ENCODE measurements around the gene SEMA7A.
"Not testable (repeated sequence)": the region's sequence is repeated elsewhere in the genome, so short reads cannot be mapped to it uniquely, and the experiment has no call there.

Gene SEMA7A

GRCh38 chr15:74399511-74400312 is 34.0 kb downstream of the SEMA7A start:
- DNase-seq: peak; percentile 74 to 81

- DNase-seq: no peak
Measured at GRCh38 chr15:74399100-74399499, 34.7 kb downstream of the SEMA7A start.

DNA sequence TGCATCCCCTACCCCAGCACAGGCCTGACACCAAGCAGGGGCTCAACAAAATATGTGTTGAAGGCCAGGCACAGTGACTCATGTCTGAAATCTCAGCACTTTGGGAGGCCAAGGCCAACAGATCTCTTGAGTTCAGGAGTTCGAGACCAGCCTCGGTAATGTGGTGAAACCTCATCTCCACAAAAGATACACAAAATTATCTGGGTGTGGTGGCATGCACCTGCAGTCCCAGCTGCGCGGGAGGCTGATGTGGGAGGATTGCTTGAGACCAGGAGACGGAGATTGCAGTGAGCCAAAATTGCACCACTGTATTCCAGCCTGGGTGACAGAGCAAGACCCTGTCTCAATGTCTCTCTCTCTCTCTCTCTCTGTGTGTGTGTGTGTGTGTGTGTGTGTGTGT is 35.6 kb downstream of the SEMA7A start:
- DNase-seq: peak in 1 of 2 experiments; percentile 34

GRCh38 chr15:74397239-74398068 is 36.3 kb downstream of the SEMA7A start:
- DNase-seq: no peak

DNA sequence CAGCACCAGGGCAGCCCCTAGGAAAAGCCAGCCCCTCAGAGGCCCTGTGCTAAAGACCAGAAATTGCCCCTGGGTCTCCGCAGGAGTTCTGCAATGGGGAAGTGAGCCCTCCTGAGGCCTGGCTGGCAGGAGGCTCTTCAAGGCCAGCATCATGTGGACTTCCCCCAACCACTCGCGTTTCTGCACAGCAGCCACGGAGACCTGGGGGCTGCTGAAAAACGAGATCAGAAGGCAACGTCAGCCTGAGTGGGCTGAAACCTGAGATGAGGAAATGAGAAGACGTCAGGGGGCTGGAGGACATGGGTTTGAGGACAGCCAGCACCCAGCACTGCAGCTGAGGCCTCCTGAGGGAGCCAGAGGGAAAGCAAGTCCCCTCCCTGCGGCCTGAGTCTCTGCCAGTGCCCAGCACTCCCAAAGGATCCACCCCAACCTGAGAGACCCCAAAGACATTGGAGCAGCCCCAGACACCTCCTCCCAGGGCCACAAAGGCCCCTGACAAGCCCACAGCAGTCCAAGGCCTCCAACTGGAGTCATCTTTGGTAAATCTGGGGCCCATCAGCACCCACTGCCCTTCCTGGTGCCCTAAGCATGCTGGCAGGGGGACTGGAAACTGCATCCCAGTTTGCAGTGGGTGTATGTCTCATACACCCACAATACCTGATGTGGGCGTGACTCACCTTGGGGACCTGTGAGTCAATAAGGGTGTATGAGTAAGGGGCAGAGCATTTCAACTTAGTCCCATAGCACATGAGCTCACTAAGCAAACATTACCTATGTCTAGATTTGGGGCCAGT is 37.1 kb downstream of the SEMA7A start:
- DNase-seq: peak; percentile 77 to 79

DNA sequence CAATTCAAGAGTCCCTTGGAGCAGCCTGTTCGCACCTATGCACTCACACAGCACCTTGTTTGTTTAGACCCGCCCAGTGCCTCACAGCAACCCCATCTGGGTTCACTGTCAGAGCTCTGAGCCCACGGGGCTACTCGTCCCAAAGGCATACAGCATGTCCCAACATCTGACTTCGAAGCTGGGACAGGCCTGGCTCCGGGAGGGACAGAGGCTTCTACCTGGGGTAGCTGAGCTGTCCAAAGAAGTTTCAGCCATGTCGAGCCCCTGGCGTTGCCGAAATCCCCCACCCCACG is 37.7 kb downstream of the SEMA7A start:
- no peak for DNase-seq

- DNase-seq: peak in 1 of 2 experiments; percentile 33
Measured at GRCh38 chr15:74395319-74396145, 38.2 kb downstream of the SEMA7A start.

GRCh38 chr15:74394090-74394846 is 39.5 kb downstream of the SEMA7A start:
- DNase-seq: no peak

- no peak for DNase-seq
Measured at GRCh38 chr15:74393423-74393822, 40.3 kb downstream of the SEMA7A start.

DNA sequence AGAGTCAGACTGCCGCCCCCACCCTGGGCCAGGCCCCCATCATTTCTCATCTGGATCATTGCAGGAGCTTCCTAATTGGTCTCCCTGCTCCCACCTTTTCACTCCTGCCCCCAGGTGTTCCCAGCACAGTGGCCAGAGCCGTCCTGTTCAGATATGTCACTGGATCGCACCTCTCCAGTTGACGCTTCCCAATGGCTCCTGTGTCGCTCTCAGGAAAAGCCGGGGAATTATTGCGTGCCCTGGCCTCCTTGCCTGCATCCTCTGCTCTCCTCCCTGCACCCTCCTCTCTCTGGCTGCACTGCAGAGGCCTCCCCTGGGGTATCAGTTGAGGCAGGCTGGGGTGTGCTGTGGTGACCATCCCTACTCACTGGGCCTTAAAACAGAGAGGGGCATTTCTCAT is 40.9 kb downstream of the SEMA7A start:
- no peak for DNase-seq

DNA sequence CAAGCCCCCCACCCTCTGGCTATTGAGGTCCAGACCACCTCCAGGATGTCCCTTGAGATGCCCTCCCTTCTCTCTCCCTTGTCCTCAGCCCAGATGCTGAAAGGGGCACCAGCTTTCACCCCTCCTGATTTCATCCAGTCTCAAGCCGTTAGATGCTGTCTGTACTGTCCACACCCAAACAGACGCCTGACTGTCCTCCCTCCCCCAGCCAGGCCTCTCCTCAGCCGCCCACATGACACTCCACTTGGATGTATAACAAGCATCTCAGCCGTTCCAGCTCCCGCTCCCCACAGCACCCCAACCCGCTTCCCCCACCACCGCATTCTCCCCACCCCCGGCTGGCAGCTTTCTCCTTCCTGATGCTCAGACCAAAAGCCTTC is 41.3 kb downstream of the SEMA7A start:
- DNase-seq: no peak

- peak; percentile 33 for DNase-seq
Measured at GRCh38 chr15:74391582-74392450, 41.9 kb downstream of the SEMA7A start.

DNA sequence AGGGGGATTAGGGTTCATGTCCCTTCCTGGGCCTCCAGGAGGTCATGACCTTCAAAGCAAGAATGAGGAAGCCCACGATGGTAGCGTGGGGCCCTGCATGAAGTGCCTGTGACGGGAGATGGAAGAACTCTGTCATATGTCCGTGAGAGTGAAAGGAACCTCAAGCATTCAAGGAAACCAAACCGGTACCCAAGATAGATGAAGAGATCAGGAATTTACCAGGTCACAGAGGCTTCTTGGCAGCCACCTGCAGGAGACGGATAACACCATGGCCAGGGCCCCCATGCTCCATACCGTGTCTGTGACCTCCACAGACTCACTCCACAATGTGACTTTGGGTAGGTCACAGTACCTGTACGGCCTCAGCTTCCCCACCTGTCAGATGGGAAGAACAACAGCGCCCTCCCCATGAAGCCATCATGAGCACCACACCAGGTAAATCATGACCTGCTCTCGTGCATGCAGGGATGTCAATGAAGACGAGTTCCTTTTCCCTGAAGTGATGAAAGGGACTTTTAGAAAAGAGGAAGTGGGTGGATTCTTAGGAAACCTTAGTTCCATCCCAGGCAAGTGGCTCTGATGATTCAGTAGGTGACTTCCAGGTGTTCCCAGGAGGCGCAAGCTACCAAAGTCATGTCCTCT is 43.0 kb downstream of the SEMA7A start:
- peak; percentile 38 to 42 for DNase-seq

- DNase-seq: not testable (repeated sequence)
Measured at GRCh38 chr15:74390049-74390646, 43.6 kb downstream of the SEMA7A start.

- DNase-seq: no peak
Measured at GRCh38 chr15:74389241-74390048, 44.3 kb downstream of the SEMA7A start.

- DNase-seq: peak in 1 of 2 experiments; percentile 20
Measured at GRCh38 chr15:74388363-74388951, 45.3 kb downstream of the SEMA7A start.

- no peak for DNase-seq
Measured at GRCh38 chr15:74387621-74388362, 46.0 kb downstream of the SEMA7A start.

GRCh38 chr15:74387141-74387541 is 46.6 kb downstream of the SEMA7A start:
- peak in 1 of 2 experiments; percentile 21 for DNase-seq

All from activated T-cell treated with anti-CD3 and anti-CD28 coated beads, Interleukin-2, amount 50 U/mL, for 48 hours (primary cell).